Activated CD4-positive, alpha-beta T cell treated with anti-CD3 and anti-CD28 coated beads for 48 hours (primary cell): ENCODE results near the gene GTF3C6.
"Not testable (repeated sequence)": the region's sequence is repeated elsewhere in the genome, so short reads cannot be mapped to it uniquely, and the experiment has no call there.

Experiments used
- DNase-seq: peaks from one replicate; pipeline ENCODE4 v3.0.0-alpha.2; 2020

Gene GTF3C6, protein sequence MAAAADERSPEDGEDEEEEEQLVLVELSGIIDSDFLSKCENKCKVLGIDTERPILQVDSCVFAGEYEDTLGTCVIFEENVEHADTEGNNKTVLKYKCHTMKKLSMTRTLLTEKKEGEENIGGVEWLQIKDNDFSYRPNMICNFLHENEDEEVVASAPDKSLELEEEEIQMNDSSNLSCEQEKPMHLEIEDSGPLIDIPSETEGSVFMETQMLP

DNA sequence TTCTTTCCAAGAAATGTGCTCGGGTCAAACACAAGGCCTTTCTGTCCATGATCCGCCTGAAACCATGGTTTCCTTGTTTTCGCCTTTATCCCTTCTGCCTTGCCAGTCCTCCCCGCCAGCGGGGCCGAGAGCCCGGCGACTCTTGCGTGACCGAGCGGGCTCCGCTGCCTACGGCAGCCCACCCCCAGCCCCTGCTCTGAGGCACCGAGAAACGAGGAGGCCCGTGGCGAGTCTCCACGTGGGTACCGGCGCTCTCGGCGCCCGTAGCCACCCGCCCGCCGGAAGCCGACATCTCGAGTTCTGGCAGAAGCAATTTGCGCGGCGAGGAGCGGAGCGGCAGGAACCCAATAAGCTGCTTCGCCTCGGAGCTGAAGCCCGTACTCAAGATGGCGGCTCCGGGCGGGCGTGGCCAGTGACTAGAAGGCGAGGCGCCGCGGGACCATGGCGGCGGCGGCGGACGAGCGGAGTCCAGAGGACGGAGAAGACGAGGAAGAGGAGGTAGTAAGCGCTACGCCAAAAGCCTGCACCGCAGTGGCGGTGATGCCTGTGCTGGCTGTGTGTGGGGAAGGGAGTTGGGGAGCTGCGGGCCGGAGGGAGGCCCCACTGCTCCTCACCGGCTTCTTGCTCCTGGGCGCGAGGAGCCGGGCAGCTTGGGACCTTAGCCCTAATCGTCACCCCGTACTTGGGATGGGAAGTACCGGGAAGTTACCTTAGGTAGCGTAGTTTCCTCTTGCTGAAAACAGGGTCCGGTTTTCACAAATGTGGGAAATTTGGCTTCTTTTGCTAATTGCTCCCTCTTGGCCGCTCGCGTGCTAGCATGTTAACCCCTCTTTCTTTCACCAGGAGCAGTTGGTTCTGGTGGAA, at the start of gene GTF3C6:
GTF3C6 (plus strand) TSS at position 378 of the 864 bp plus-strand sequence; CDS start at position 442, 64 bp downstream.
- peak; percentile 95 for DNase-seq

DNA sequence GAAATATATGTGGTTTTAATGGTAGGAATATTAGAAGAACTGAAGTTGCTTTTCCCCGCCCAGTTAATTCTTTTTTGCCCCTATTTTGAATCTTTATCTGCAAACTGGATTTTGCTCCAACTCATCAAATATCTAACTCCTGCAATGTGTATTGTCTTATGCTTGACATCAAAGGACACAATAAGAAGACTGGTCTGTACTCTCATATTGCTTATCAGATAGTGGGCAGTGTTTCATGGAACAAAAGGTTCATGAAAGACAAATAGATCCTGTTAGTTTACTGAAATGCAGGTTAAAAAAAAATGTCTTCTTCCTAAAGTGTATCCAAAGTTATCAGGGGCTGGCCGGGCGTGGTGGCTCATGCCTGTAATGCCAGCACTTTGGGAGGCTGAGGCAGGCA, 27.7 kb upstream of the GTF3C6 start:
- DNase-seq, result no peak

DNA sequence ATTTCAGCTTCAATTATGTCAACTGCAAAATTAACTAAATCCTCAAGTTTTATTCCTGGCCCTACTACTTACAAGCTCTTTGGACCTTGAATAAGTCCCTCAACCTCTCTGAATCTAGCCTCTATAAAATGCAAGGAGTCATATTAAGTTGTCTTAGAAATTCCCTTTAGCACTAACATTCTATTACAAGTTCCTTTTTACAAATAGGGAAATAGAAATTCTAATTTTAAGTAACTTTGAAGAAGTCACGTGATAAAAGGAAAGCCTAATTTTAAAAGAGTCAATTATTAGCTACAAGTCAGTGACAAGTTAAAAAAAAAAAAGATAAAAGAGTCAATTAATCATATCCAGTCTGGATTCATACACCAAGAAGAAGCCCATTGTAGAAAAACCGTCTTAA, 24.6 kb upstream of the GTF3C6 start:
- no peak for DNase-seq

DNA sequence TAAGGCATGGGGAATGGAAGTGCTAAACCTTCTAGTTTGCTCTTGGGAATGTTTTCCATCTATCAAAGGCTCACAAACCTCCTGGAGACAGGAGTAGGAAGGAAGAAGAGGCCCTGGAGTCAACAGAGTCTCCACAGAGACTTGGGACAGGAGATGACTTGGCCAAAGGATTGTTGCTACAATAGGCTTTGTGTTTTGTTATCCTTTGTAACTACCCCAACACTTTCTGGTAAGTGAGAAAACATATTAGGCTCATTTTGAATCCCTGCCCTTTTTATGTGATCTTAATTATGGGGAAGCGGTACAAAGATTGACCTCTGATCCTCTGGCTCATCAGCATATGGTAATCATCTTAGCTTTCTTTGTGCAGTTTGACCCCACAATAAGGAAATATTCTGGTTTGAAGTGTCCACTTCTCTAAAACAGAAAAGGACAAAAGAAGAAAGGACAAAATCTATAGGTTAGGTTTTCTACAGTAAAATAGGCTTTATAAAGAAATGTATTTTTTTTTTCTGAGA, 24.1 kb upstream of the GTF3C6 start:
- DNase-seq, result no peak

DNA sequence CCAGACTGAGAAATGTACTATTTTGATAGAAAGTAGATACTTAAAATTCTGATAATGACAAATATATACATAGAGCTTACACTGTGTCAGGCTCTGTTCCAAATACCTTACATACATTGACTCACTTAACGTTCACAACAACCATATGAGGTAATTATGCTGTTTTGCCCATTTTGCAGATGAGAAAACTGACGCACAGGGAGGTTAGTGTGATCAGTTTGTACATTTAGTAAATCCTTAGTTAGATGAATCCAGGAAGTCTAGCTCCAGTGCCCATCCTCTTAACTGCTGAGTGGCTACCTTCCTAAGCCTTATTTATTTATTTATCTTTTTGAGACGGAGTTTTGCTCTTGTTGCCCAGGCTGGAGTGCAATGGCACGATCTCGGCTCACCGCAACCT, 23.3 kb upstream of the GTF3C6 start:
- no peak for DNase-seq

DNA sequence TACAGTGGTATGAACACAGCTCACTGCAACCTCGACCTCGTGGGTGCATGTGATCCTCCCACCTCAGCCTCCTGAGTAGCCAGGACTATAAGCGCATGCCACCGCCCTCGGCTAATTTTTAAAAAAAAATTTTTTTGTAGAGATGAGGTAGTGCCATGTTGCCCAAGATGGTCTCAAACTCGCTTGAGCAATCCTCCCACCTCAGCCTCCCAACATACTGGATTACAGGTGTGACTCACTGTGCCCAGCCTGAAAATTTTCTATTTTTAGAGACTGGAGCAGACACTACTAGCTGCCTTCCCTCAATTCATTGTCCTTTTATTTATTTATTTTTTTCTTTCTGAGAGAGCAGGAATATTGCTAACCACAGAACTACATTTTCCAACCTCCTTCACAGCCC, 20.3 kb upstream of the GTF3C6 start:
- no peak for DNase-seq

DNA sequence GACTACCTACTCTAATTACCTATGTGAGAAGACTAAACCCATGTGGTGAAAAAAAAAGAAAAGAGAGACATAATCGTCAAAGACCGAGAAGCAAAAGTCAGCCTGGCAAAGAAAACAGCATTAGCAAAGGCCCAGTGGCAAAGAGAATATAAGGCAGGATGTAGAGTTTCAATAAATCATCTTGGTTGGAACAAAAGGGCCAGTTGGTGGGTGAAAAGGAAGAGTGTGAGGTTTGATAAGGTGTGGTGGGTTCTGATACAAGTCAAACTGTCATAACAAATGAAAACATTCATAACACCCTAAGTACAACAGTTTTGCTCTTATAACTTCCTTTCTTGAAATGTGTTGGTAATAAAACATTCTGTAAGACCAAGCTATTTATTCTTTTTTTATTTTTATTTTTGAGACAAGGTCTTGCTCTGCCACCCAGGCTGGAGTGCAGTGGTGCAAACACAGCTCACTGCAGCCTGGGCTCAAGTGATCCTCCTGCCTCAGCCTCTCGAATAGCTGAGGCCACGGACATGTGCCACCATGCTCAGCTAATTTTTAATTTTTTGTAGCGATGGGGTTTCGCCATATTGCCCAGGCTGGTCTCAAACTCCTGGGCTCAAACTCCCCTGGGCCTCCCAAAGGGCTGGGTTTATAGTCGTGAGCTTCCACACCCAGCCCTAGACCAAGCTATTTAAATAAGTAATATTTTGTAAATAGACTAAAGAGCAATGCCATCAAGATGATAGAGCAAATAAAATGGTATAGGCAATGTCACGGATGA, 18.9 kb upstream of the GTF3C6 start:
- DNase-seq, result no peak

DNA sequence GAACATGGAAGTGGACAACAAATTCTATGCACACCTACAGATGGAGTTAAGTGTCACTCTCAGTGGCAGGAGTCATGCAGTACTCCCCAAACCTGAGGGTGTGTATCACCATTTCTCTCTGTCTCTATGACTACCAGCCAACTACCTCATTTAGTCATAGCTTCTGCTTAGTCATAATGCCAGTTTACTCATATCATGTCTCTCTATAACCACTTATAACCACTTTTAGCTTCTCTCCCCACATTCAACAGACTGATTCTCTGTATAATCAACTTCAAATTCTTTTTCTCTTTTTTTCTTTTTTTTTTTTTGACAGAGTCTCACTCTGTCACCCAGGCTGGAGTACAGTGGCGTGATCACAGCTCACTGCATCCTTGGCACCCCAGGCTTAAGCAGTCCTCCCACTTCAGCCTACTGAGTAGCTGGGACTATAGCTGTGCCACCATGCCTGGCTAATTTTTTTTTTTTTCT, 13.8 kb upstream of the GTF3C6 start:
- peak; percentile 58 for DNase-seq

DNA sequence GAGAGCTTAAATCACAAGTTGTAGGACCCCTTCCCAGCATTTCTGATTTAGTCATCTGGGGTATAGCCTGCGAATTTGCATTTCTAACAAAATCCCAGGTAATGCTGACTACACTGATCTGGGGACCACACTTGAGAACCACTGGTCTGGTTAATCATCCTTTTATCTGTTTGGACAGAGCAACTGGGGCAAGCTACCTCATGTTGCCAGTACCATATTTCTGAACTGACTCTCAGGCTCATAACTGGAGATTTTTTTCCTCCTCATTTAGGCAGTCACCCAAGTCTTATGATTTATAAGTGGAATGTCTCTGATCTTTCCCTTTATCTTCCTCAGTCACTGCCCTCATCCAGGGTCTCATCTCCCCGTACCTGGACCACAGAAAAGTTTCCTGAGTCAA, 12.0 kb upstream of the GTF3C6 start:
- no peak for DNase-seq

DNA sequence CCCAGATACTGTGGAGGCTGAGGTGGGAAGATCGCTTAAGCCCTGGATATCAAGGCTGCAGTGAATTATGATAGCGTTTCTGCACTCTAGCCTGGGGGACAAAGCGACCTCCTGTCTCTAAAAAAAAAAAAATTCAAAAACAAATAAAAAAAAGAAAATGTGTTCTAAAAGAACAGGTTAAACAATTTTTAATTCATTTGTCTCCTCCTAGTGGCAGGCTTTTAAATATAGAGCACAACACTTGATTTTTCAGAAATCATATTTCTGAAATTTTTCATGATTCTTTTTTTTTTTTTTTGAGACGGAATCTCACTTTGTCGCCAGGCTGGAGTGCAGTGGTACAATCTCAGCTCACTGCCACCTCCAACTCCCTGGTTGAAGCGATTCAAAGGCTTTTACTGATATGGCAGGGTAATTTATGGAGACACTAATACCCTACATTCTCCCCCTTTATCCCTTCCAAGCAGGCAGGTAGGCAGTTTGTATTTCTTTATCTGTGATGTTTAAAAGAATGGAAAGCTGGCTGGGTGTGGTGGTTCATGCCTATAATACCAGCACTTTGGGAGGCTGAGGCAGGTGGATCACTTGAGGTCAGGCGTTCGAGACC, 8.7 kb upstream of the GTF3C6 start:
- no peak for DNase-seq

DNA sequence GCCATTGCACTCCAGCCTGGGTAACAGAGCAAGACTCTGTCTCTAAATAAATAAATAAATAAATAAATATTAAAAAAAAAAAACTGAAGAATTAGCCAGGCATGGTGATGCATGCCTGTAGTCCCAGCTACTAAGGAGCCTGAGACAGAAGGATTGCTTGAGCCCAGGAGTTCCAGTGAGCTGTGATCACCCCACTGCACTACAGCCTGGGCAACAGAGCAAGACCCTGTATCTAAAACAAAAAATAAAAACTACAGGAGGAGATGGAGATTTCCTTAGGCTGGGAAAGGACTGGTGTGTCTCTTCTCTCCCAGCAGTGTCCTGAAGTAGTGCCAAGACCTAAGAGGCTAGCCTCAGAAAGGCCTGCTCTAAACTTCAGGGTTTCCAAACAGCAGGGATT, 8.1 kb upstream of the GTF3C6 start:
- DNase-seq, result no peak

DNA sequence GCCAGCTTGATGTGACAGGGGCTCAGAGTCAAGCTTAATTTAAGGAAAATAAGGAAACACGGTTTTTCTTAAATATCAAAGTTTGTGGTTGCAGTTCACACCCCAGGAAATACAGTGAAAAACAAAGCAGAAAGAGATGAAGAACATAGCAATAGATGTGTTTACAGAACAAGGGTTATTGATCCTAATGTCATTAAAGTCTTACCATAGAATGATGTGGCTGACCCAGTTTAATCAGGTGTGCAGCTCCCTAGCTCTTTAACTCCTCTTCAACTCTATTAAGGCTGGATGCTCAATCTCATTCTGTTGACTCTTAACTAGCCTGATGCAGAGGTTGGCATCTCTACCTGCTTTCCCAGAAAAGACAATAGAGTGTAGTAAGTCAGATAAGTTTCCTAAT, 7.5 kb upstream of the GTF3C6 start:
- DNase-seq, result no peak

DNA sequence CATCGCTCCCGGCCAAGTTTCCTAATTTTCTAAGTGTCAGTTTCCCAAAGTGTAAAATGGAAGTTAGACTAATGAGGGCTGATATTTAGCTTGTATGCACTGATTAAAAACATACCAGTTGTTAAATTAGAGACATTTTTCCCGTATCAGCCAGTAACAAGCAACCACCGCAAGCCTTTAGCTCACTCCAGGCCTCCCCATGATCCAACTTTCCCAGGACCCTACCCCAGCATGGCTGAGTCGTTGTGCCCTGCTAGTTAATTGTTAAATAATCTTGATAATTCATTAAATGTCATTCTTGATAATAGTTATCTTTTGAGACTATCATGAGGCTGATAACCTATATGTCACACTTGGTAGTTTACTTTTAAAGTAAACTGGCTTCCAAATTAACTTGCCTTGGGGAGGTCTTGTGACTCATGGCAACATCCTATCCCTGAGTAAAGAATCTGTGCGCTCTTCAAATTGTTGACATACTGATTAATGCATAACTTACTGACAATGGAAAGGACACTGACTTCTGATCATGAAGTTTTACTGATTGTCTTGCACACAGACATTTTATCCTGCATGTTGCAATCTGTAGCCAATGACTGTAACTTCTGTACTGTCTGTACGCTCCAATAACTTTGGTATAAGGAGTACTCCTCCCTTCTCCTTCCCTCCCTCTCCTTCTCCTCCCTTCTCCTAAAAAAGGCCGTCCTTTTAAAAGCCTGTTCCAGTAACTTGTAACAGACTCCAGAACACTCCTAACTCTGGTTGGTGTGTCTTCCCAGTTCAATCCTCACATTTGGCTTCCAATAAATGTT, 6.3 kb upstream of the GTF3C6 start:
- no peak for DNase-seq

DNA sequence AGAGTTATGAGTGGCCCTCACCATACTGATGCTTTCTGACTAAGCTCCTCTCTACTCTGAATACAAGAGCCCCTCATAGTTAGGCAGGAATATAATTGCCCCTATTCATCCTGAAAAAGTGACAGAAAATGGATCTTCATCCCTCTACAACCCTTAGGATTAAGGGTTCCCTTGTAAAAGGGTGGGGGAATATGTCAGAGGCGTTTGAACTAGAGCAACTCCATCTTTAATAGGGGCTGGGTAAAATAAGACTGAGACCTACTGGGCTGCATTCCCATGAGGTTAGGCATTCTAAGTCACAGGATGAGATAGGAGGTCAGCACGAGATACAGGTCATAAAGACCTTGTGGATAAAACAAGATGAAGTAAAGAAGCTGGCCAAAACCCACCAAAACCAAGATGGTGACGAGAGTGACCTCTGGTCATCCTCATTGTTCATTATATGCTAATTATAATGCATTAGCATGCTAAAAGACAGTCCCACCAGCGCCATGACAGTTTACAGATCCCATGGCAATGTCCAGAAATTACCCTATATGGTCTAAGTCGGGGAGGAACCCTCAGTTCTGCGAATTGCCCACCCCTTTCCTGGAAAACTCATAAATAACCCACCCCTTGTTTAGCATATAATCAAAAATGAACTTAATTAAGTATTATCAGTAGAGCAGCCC, 4.7 kb upstream of the GTF3C6 start:
- DNase-seq, result no peak

DNA sequence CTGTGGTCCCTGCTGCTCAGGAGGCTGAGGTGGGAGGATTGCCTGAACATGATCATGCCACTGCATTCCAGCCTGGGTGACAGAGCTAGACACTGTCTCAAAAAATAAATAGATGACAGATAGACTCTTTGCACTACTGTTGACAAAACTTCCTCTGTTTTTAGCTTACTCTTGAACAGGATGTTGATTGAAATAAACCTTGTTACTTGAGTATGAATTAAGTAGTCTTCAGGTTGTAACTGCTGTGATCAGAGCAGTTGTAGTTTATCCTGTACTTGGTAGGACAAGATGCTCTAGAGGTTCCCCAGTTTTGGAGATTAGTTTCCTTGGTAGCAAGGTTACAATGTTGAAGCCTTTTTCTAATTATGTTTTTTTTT, 1.5 kb downstream of the GTF3C6 start:
- no peak for DNase-seq

DNA sequence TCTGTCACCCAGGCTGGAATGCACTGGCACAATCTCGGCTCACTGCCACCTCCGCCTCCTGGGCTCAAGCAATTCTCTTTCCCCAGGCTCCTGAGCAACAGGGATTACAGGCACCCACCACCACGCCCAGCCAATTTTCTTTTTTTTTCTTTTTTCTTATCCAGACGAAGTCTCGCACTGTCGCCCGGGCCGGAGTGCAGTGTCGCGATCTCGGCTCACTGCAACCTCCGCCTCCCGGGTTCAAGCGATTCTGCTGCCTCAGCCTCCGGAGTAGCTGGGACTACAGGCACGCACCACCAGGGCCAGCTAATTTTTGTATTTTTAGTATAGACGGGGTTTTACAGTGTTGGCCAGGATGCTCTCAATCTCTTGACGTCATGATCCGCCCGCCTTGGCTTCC, 4.1 kb downstream of the GTF3C6 start:
- not testable (repeated sequence) for DNase-seq

DNA sequence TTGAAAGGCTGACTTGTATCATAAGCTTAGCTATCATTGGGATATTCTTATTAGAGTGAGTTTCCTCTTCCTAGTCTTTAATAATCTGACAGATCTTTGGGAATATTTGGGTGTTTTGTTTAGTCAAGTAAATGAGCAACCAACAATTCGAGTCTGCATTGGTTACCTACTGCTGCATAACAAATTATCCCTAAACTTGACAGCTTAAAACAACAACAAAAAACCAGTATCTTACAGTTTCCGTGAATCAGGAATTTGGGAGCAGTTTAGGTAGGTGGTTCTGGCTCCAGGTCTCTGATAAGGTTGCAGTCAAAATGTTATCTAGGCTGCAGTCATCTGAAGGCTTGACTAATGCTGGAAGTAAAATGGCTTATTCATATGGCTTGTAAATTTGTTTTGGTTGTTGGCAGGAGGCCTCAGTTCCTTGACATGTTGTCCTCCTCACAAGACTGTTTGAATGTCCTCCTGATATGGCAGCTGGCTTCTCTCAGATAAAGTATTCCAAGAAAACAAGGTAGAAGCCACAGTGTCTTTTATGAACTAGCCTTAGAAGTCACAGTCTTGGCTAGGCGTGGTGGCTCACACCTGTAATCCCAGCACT, 7.2 kb downstream of the GTF3C6 start:
- no peak for DNase-seq

DNA sequence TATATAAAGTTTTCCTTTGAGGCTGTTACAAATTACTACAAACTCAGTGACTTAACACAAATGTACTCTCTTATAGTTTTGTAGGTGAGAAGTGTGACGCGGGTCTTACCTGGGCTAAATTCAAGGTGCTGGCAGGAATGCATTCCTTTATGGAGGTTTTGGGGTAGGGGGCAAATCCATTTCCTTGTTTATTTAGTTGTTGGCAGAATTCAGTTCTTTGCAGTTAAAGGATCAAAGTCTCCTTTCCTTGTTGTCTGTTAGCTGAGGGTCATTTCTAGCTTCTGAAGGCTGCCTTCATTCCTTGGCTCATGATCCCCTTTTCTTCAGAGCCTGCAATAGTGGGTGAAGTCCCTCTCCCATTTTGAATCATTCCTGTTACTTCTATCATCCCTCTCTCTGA, 10.2 kb downstream of the GTF3C6 start:
- DNase-seq, result not testable (repeated sequence)

DNA sequence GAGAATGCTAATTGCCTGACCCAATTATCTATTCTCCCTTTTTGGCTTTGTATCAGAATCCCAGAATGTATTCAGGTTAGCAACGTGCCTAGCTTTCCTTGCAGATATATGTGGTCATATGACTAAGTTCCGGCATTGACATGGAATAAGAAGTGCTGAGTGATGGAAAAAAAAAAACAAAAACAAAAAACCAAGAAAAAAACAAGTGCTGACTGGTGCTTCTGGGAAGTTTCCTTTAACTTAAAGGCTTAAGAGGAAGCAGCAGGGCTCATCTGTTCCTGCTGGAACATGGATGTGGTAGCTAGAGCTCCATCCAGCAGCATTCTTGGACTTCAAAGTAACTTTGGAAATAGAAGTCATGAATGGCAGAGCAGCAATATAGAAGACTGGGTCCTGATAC, 13.0 kb downstream of the GTF3C6 start:
- DNase-seq, result no peak

DNA sequence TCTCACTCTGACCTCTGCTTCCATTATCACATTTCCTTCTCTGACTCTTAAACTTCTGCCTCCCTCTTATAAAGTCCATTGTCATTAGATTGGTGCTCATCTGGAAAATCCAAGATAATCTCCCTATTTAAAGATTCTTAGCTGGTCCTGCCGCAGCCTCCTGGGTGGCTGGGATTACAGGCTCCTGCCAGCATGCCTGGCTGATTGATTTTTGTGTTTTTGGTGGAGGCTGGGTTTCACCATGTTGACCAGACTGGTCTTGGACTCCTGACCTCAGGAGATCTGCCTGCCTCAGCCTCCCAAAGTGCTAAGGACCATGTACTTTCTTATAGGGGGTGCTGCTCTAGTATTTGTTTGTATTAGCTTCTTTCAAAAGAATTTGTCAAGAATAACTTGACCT, 18.1 kb downstream of the GTF3C6 start:
- no peak for DNase-seq

DNA sequence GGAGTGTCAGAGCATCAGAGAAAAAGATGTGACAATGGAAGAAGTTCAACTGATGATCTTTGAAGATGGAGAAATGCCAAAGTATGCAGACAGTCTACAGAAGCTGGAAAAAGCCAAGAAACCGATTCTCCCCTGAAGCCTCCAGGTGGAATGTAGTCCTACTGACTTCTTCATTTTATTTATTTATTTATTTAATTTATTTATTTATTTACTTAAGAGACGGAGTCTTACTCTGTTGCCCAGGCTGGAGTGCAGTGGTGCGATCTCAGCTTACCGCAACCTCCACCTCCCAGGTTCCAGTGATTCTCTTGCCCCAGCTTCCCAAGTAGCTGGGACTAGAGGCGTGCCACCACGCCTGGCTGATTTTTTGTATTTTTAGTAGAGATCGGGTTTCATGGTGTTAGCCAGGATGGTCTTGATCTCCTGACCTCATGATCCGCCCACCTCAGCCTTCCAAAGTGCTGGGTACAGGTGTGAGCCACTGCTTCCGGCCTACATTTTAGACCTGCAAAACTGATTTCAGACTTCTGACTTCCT, 21.1 kb downstream of the GTF3C6 start:
- no peak for DNase-seq
